K562 (cell line): ENCODE measurements around the gene SUPT5H. TPM values are rescaled to one million over a fixed set of nuclear protein-coding genes. Genes with fewer than 3 reads are reported as not detected.
A peak's percentile ranks its signal among the peaks of the same experiment; 100 is the strongest.

Experiments
- ATAC-seq: fragments of 200-7000 bp; cut with Tn5 transposase; 3 replicates; pipeline ENCODE4 v1.9.1; 2020; ENCODE audit warnings: moderate library complexity
- BruUV-seq: library from RNA; stranded (reverse); fragments of 400-500 nt; replicated peaks from 2 replicates; lab custom pipeline; 2021; lab: Mats Ljungman, UMichigan
- CTCF ChIA-PET: fragments of 300-600 bp; formaldehyde crosslinking; extraction: SDS; loops from one replicate; lab custom pipeline; 2021; ENCODE audit warnings: low intra/inter-chr PET ratio; lab: Yijun Ruan, JAX
- POLR2A ChIA-PET: fragments of 300-600, 350-650 bp; sonication (Branson Sonifier 250); formaldehyde crosslinking; extraction: SDS; loops from one replicate; lab custom pipeline; 2021; ENCODE audit warnings: antibody characterized with exemption, inconsistent platforms; lab: Yijun Ruan, JAX
- DNase-seq, 4 experiments: peaks; one replicate each; pipeline versions ENCODE4 v3.0.0 to v3.0.0-alpha.2; 2011 to 2018; ENCODE audit warnings: low spot score in 3 of 4, mixed read lengths in 3 of 4; ENCODE audit errors: extremely low read depth in 1 of 4
- FAIRE-seq: peaks from 2 replicates; lab custom pipeline; 2011; peaks lifted over from hg19 to GRCh38; lab: Jason Lieb, UNC
- H2AFZ ChIP-seq: 2 replicates; pipeline ENCODE4 v1.6.0; 2011; ENCODE audit warnings: low read depth, low read length, control low read depth, inconsistent platforms
- H3K27ac ChIP-seq: fragments of 200-600 bp; 3 replicates; pipeline ENCODE4 v1.8.0; 2011; ENCODE audit warnings: low read depth, mild to moderate bottlenecking, control low read depth, inconsistent platforms, low read length, moderate library complexity, mixed read lengths; ENCODE audit errors: extremely low read depth
- H3K27me3 ChIP-seq, 2 experiments: fragments of 300-600 bp in 1 of 2; 2 replicates in 1 of 2; 3 replicates in 1 of 2; pipeline versions ENCODE4 v1.6.0 to v1.8.0; 2011; ENCODE audit warnings: inconsistent platforms in 2 of 2, low read length in 2 of 2, mild to moderate bottlenecking in 1 of 2, mixed read lengths in 1 of 2, moderate library complexity in 1 of 2; ENCODE audit not compliant: control insufficient read depth in 2 of 2, insufficient read depth in 2 of 2
- H3K36me3 ChIP-seq: fragments of 300-600 bp; 3 replicates; pipeline ENCODE4 v1.8.0; 2011; ENCODE audit warnings: mild to moderate bottlenecking, low read length, inconsistent platforms; ENCODE audit not compliant: control insufficient read depth, insufficient read depth
- H3K4me1 ChIP-seq, 2 experiments: fragments of 200-600 bp in 1 of 2; replicated peaks in 1 of 2; 2 replicates in 1 of 2; 3 replicates in 1 of 2; pipeline versions ENCODE4 v1.5.1 to v1.8.0; 2011; ENCODE audit warnings: inconsistent platforms in 2 of 2, low read length in 2 of 2, mild to moderate bottlenecking in 1 of 2, mixed read lengths in 1 of 2, moderate library complexity in 1 of 2; ENCODE audit not compliant: control insufficient read depth in 2 of 2, insufficient read depth in 2 of 2
- H3K4me2 ChIP-seq: 2 replicates; pipeline ENCODE4 v1.6.1; 2011; ENCODE audit warnings: low read length, control low read depth, inconsistent platforms, mixed read lengths; ENCODE audit not compliant: insufficient read depth
- H3K4me3 ChIP-seq: fragments of 200-600 bp; sonication (generic), shearing (Covaris generic); 2 replicates; pipeline ENCODE4 v1.5.1; 2016; ENCODE audit warnings: control low read depth, inconsistent platforms
- H3K79me2 ChIP-seq: fragments of 200-600 bp; 3 replicates; pipeline ENCODE4 v1.8.0; 2011; ENCODE audit warnings: low read length, inconsistent platforms; ENCODE audit not compliant: control insufficient read depth, insufficient read depth
- H3K9ac ChIP-seq, 2 experiments: 2 replicates each; pipeline versions ENCODE4 v1.6.0 to v1.6.1; 2011; ENCODE audit warnings: low read depth in 2 of 2, low read length in 2 of 2, control low read depth in 1 of 2, inconsistent platforms in 1 of 2, mild to moderate bottlenecking in 1 of 2, mixed read lengths in 1 of 2; ENCODE audit not compliant: insufficient read depth in 1 of 2
- H3K9me1 ChIP-seq: one replicate; pipeline ENCODE4 v1.6.0; 2011; ENCODE audit warnings: inconsistent platforms, mild to moderate bottlenecking, low read length, moderate library complexity; ENCODE audit not compliant: control insufficient read depth, insufficient read depth
- H3K9me3 ChIP-seq: replicated peaks from 2 replicates; pipeline ENCODE4 v1.5.1; 2011; ENCODE audit warnings: low read depth, low read length, inconsistent platforms; ENCODE audit not compliant: control insufficient read depth, insufficient read depth
- H4K20me1 ChIP-seq: replicated peaks from 2 replicates; pipeline ENCODE4 v1.6.1; 2011; ENCODE audit warnings: low read length, inconsistent platforms, mixed read lengths; ENCODE audit not compliant: control insufficient read depth, insufficient read depth
- COPS2 ChIP-seq: fragments of 450-650 bp; conservative IDR thresholded peaks from 2 replicates; pipeline ENCODE4 v1.6.1; 2016; ENCODE audit warnings: mild to moderate bottlenecking, moderate library complexity
- EHMT2 ChIP-seq: fragments of 450-650 bp; IDR thresholded peaks from 2 replicates; pipeline ENCODE4 v1.6.1; 2018; ENCODE audit warnings: antibody characterized with exemption
- EWSR1 ChIP-seq: fragments of 450-650 bp; IDR thresholded peaks from 2 replicates; pipeline ENCODE4 v1.6.1; 2018; ENCODE audit warnings: borderline replicate concordance, mild to moderate bottlenecking, low read depth, moderate library complexity; ENCODE audit not compliant: partially characterized antibody
- MECOM ChIP-seq: fragments of 250-450 bp; sonication (Bioruptor Pico); IDR thresholded peaks from 2 replicates; pipeline ENCODE4 v1.8.0; 2022; ENCODE audit warnings: inconsistent platforms
- MED1 ChIP-seq: sonication (generic); formaldehyde crosslinking; IDR thresholded peaks from 2 replicates; pipeline ENCODE4 v1.8.1; 2023; ENCODE audit warnings: missing genetic modification reagents, borderline replicate concordance
- MIER1 ChIP-seq: fragments of 450-650 bp; IDR thresholded peaks from 2 replicates; pipeline ENCODE4 v1.6.1; 2016; ENCODE audit warnings: antibody characterized with exemption, mild to moderate bottlenecking, low read depth
- NFXL1 ChIP-seq: fragments of 450-650 bp; formaldehyde crosslinking; IDR thresholded peaks from 2 replicates; pipeline ENCODE4 v1.4.0; 2021; ENCODE audit warnings: mild to moderate bottlenecking
- POLR2A ChIP-seq: fragments of 450-650 bp; conservative IDR thresholded peaks from 2 replicates; pipeline ENCODE4 v1.6.1; 2016
- POLR2G ChIP-seq: fragments of 200-400 bp; formaldehyde crosslinking; IDR thresholded peaks from 2 replicates; pipeline ENCODE4 v1.6.1; 2017; ENCODE audit warnings: low read depth, mild to moderate bottlenecking, antibody characterized with exemption, low read length, moderate library complexity
- POLR2H ChIP-seq: IDR thresholded peaks from 2 replicates; pipeline ENCODE4 v1.6.1; 2016; ENCODE audit warnings: missing genetic modification characterization, low read depth, mild to moderate bottlenecking, control low read depth, missing compliant biosample characterization, moderate library complexity
- RHOXF2B ChIP-seq: fragments of 250-450 bp; sonication (Bioruptor Pico); conservative IDR thresholded peaks from 2 replicates; pipeline ENCODE4 v1.5.1; 2021
- SIN3A ChIP-seq, 2 experiments: fragments of 150-350 bp in 1 of 2; IDR thresholded peaks; 2 replicates each; pipeline ENCODE4 v1.6.1; 2011 to 2016; ENCODE audit warnings: borderline replicate concordance in 2 of 2, low read depth in 2 of 2, low read length in 2 of 2, mild to moderate bottlenecking in 2 of 2, moderate library complexity in 2 of 2; ENCODE audit not compliant: control insufficient read depth in 1 of 2
- SMAD3 ChIP-seq: fragments of 450-650 bp; formaldehyde crosslinking; conservative IDR thresholded peaks from 2 replicates; pipeline ENCODE4 v1.4.0; 2020; ENCODE audit warnings: mild to moderate bottlenecking
- ZNF766 ChIP-seq: fragments of 200-800 bp; sonication (Bioruptor generic); conservative IDR thresholded peaks from 2 replicates; pipeline ENCODE4 v1.6.1; 2016; ENCODE audit warnings: missing genetic modification characterization, missing compliant biosample characterization
- WGBS: fragments of 100-300 bp; shearing (Covaris generic); methylation state at CpG from one replicate; pipeline ENCODE4 v1.1.6; 2016; ENCODE audit warnings: low coverage, mixed read lengths; ENCODE audit not compliant: insufficient coverage; ENCODE audit errors: missing lambda C conversion rate; 5-methylcytosine and 5-hydroxymethylcytosine counted together
- in situ Hi-C: fragments of 300-500 bp; cut with MboI; formaldehyde crosslinking; loops from 4 replicates; pipeline ENCODE4 v1.15.0; 2018; ENCODE audit warnings: inconsistent platforms, mixed read lengths
- intact Hi-C: fragments of 100-400 bp; cut with micrococcal nuclease; formaldehyde crosslinking; loops from 2 replicates; pipeline ENCODE4 v1.14.2; 2022
- polyA plus RNA-seq, 8 experiments: library from polyadenylated mRNA; depleted of rRNA in 4 of 8; stranded (reverse) in 5 of 8; unstranded in 3 of 8; fragments of >200 nt; fragmentation: Nextera tagmentation in 2 of 8; fragmentation: Illumina TruSeq in 1 of 8; extraction: Ambion mirVana in 2 of 8; extraction: Trizol in 1 of 8; gene quantifications; 2 replicates each; pipeline versions ENCODE4 v1.2.1 to v1.2.3, GENCODE V29; 2011 to 2014; ENCODE audit warnings: inconsistent platforms in 1 of 8, missing spikeins in 1 of 8
- total RNA-seq, 7 experiments: library from RNA; depleted of rRNA in 6 of 7; stranded (reverse); fragments of >200 nt in 6 of 7; fragmentation: Illumina TruSeq in 2 of 7; extraction: Trizol in 2 of 7; gene quantifications; 2 replicates each; pipeline versions ENCODE4 v1.2.1 to v1.2.3, GENCODE V29; 2011 to 2021; ENCODE audit warnings: low replicate concordance in 1 of 7
- TF ChIP-seq, protein P1 (sequence below): sonication (generic); formaldehyde crosslinking; IDR thresholded peaks from 2 replicates; pipeline ENCODE4 v1.9.0; 2022; ENCODE audit warnings: mild to moderate bottlenecking, missing genetic modification reagents
- TF ChIP-seq, protein P2 (sequence below): fragments of 150-350 bp; conservative IDR thresholded peaks from 2 replicates; pipeline ENCODE4 v1.6.1; 2014; ENCODE audit warnings: low read length

SUPT5H gene
- total and polyA plus RNA-seq, 9 of the 15 experiments (the other 6 are each of a cell fraction or from before 2014, with no cell fraction given), result 13.3 to 85.9 (median 35.9) TPM

DNA sequence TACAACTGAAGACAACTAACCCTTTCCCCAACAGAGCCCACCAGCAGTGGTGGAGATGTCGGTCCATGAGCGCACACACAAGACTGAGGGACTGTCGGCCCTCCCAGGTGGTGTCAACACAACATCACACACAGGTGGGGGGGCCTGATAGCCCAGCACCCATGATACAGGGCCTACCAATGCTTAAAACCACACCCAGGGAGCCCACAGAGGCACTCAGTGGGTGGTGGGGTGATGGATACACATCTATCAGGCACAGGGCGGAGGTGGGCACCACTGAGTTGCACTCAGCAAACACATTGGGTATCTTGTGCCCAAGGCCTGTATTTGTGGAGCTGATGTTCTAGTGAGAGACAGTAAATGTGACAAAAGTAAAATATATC is 45.7 kb upstream of the SUPT5H start:
- DNase-seq, result no peak
- no TSS peak for BruUV-seq
- Histone ChIP-seq H3K9ac (0 out of 4 replicates have a peak overlapping the region, but pooled peaks of 1 of the 2 experiments have one; percentile 12), H3K4me1 (peaks cover 48 to 62% of the 10 kb centered on the region in 2 experiments), H3K9me3 (no peaks in the 10 kb centered on the region), H3K9me1 (peaks cover 3% of the 10 kb centered on the region), H3K4me3 (no peak overlapping the region), H3K4me2 (no peak overlapping the region), H3K36me3 (peaks cover 16% of the 10 kb centered on the region; the same call in 1 of the 3 replicates), H3K27me3 (no peaks in the 10 kb centered on the region), H2AFZ (no peak overlapping the region), H3K79me2 (peaks cover 6% of the 10 kb centered on the region; the same call in 2 of the 3 replicates), H4K20me1 (no peaks in the 10 kb centered on the region), H3K27ac (no peak overlapping the region)
- in situ Hi-C loops (no loop called here), intact Hi-C loops (no loop called here)
- no peak for ATAC-seq
- TF ChIP-seq ZNF766 (CRISPR knock-in tag), result no peak
- TF ChIP-seq SIN3A (IDR thresholded peaks at IDR 0.05; ENCODE audit: borderline replicate concordance in 2 of 2, control insufficient read depth in 1 of 2, low read depth in 2 of 2, low read length in 2 of 2), result no peak
- no peak for TF ChIP-seq RHOXF2B (CRISPR knock-in tag)
- TF ChIP-seq SMAD3 (CRISPR knock-in tag), result no peak
- TF ChIP-seq MIER1, result no peak
- TF ChIP-seq, protein P1, sequence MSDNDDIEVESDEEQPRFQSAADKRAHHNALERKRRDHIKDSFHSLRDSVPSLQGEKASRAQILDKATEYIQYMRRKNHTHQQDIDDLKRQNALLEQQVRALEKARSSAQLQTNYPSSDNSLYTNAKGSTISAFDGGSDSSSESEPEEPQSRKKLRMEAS (CRISPR knock-in tag), result 0 out of 2 replicates have a peak, but pooled peaks have one; percentile 2
- TF ChIP-seq EHMT2, result no peak
- TF ChIP-seq MECOM, result no peak
- 0 out of 2 replicates have a peak, but pooled peaks have one; percentile 8 for TF ChIP-seq POLR2G
- 0 out of 2 replicates have a peak, but pooled peaks have one; percentile 30 for TF ChIP-seq POLR2A
- TF ChIP-seq EWSR1, result no peak
- TF ChIP-seq, protein P2, sequence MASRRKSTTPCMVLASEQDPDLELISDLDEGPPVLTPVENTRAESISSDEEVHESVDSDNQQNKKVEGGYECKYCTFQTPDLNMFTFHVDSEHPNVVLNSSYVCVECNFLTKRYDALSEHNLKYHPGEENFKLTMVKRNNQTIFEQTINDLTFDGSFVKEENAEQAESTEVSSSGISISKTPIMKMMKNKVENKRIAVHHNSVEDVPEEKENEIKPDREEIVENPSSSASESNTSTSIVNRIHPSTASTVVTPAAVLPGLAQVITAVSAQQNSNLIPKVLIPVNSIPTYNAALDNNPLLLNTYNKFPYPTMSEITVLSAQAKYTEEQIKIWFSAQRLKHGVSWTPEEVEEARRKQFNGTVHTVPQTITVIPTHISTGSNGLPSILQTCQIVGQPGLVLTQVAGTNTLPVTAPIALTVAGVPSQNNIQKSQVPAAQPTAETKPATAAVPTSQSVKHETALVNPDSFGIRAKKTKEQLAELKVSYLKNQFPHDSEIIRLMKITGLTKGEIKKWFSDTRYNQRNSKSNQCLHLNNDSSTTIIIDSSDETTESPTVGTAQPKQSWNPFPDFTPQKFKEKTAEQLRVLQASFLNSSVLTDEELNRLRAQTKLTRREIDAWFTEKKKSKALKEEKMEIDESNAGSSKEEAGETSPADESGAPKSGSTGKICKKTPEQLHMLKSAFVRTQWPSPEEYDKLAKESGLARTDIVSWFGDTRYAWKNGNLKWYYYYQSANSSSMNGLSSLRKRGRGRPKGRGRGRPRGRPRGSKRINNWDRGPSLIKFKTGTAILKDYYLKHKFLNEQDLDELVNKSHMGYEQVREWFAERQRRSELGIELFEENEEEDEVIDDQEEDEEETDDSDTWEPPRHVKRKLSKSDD, result no peak
- no peak for TF ChIP-seq POLR2H (tag)
- TF ChIP-seq MED1 (CRISPR knock-in tag), result no peak
- TF ChIP-seq NFXL1 (CRISPR knock-in tag), result no peak
- TF ChIP-seq COPS2, result no peak
- 94% methylated on average over 4 of the region's 4 CpGs for WGBS
- CTCF ChIA-PET, result interaction anchor here (4.4 kb wide), 1 partner anchor 12 kb away, joined by 74 read pairs; the partner anchor contains the start of gene PLEKHG2
- POLR2A ChIA-PET, result no interaction called here
- no peak for FAIRE-seq
